Measurements from ENCODE around the gene TMEM145.

The TMEM145 gene

DNA sequence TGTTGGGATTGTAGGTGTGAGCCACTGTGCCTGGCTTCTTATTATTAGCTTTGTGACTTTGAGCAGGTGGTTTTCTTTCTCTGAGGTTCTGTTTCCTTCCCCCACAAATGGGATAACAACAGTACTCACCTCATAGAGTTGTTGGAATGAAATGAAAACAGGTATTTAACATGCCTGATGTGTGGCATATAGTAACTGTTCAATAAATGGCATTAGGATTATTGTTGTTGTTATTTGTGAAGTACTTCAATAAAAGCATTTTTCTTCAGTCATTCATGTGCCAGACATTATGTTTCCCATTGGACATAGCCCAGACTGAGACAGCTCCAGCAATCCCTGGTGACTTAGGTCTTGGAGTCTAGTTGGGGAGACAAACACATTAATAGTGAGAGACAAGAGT, 13.9 kb downstream of the TMEM145 start:
- Histone ChIP-seq H3K4me3 (ENCODE audit: low read length) (peak overlapping the region; percentile 93), H3K79me2 (ENCODE audit: control insufficient read depth, low read length) (peaks cover 50% of the 10 kb centered on the region)

DNA sequence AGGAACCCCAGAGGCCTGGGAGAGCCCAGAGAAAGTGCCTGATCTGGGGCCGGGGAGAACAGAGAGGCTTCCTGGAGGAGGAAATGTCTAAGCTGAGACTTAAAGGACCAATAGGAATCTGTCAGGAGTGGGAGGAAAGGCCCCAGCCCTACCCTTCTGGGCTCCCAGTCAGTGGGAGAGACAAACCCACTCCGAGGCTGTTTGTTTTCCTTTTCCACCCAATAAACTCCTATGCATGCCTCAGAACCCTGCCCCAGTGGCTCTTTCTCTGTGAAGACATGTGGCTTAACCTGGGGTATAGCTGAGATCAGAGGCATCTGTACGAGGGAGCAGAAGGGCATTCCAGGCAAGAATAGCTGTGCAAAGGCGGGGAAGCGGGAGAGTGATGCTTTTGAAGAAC, 14.3 kb downstream of the TMEM145 start:
- peaks cover 4% of the 10 kb centered on the region for H3K36me3 ChIP-seq (ENCODE audit: control insufficient read depth, low read length)
- H3K27me3 ChIP-seq (ENCODE audit: control insufficient read depth, low read length): no peaks in the 10 kb centered on the region
- H3K4me1 ChIP-seq (ENCODE audit: control insufficient read depth, low read length): peaks cover 27% of the 10 kb centered on the region
- no peak overlapping the region for H3K27ac ChIP-seq (ENCODE audit: low read depth, low read length)
- peaks cover under 1% of the 10 kb centered on the region; the same call in 1 of the 2 replicates for H3F3A ChIP-seq (ENCODE audit: control insufficient read depth, insufficient read depth)
- TF ChIP-seq, protein P1, sequence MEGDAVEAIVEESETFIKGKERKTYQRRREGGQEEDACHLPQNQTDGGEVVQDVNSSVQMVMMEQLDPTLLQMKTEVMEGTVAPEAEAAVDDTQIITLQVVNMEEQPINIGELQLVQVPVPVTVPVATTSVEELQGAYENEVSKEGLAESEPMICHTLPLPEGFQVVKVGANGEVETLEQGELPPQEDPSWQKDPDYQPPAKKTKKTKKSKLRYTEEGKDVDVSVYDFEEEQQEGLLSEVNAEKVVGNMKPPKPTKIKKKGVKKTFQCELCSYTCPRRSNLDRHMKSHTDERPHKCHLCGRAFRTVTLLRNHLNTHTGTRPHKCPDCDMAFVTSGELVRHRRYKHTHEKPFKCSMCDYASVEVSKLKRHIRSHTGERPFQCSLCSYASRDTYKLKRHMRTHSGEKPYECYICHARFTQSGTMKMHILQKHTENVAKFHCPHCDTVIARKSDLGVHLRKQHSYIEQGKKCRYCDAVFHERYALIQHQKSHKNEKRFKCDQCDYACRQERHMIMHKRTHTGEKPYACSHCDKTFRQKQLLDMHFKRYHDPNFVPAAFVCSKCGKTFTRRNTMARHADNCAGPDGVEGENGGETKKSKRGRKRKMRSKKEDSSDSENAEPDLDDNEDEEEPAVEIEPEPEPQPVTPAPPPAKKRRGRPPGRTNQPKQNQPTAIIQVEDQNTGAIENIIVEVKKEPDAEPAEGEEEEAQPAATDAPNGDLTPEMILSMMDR (IDR thresholded peaks at IDR 0.05; ENCODE audit: low read depth, low read length, poor library complexity, severe bottlenecking): no peak
- TF ChIP-seq EZH2phosphoT487 (IDR thresholded peaks at IDR 0.05; ENCODE audit: borderline replicate concordance, low read length): no peak
- no peak overlapping the region for H3K4me3 ChIP-seq (ENCODE audit: low read length)
- peak overlapping the region; percentile 79 for H3K4me2 ChIP-seq (ENCODE audit: low read length)
- H4K20me1 ChIP-seq (ENCODE audit: control insufficient read depth, insufficient read depth, low read depth, low read length): 0 out of 2 replicates have a peak, but pooled peaks cover 4% of the 10 kb centered on the region
- peaks cover 50% of the 10 kb centered on the region for H3K79me2 ChIP-seq (ENCODE audit: control insufficient read depth, low read length)
- no peaks in the 10 kb centered on the region for H3K9me3 ChIP-seq (ENCODE audit: control insufficient read depth, insufficient read depth, low read length)
- H3K9me2 ChIP-seq (replicated peaks; ENCODE audit: control insufficient read depth, low read length): no peaks in the 10 kb centered on the region

More for the DNA sequence above, 13.9 kb downstream of the TMEM145 start:
- H4K20me1 ChIP-seq (ENCODE audit: control insufficient read depth, insufficient read depth, low read depth, low read length): 0 out of 2 replicates have a peak, but pooled peaks cover 4% of the 10 kb centered on the region
- H3K36me3 ChIP-seq (ENCODE audit: control insufficient read depth, low read length): peaks cover 4% of the 10 kb centered on the region
- no peak for TF ChIP-seq EZH2phosphoT487 (IDR thresholded peaks at IDR 0.05; ENCODE audit: borderline replicate concordance, low read length)
- TF ChIP-seq, protein P1 (IDR thresholded peaks at IDR 0.05; ENCODE audit: low read depth, low read length, poor library complexity, severe bottlenecking): no peak
- H3K9me2 ChIP-seq (replicated peaks; ENCODE audit: control insufficient read depth, low read length): no peaks in the 10 kb centered on the region
- H3K4me1 ChIP-seq (ENCODE audit: control insufficient read depth, low read length): peaks cover 27% of the 10 kb centered on the region
- peaks cover 3% of the 10 kb centered on the region; the same call in 1 of the 2 replicates for H3F3A ChIP-seq (ENCODE audit: control insufficient read depth, insufficient read depth)
- no peaks in the 10 kb centered on the region for H3K9me3 ChIP-seq (ENCODE audit: control insufficient read depth, insufficient read depth, low read length)
- H3K27me3 ChIP-seq (ENCODE audit: control insufficient read depth, low read length): no peaks in the 10 kb centered on the region
- H3K4me2 ChIP-seq (ENCODE audit: low read length): peak overlapping the region; percentile 79
- no peak overlapping the region for H3K27ac ChIP-seq (ENCODE audit: low read depth, low read length)

DNA sequence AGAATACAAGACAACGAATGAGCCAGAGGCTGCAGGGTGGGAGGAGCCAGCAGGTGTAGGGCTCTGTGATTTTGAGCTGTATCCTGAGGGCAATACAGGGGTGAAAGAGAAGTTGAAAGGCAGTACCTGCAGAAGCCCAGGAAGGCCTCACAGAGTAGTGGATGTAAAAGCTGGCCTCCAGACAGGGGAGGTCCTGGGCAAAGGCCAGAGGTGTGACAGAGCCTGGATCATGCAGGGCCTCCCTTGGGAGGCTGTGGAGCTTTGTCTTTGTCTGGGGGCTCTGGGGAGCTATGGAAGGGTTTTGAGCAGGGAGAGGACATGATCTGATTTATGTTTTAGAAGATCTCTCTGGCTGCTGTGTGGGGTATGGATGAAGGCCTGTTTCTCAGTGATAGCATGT, 15.0 kb downstream of the TMEM145 start:
- Histone ChIP-seq H3F3A (ENCODE audit: control insufficient read depth, insufficient read depth) (no peaks in the 10 kb centered on the region), H3K27me3 (ENCODE audit: control insufficient read depth, low read length) (no peaks in the 10 kb centered on the region), H3K79me2 (ENCODE audit: control insufficient read depth, low read length) (peaks cover 53% of the 10 kb centered on the region), H3K27ac (ENCODE audit: low read depth, low read length) (no peak overlapping the region), H3K4me2 (ENCODE audit: low read length) (no peak overlapping the region), H3K9me2 (replicated peaks; ENCODE audit: control insufficient read depth, low read length) (no peaks in the 10 kb centered on the region), H4K20me1 (ENCODE audit: control insufficient read depth, insufficient read depth, low read depth, low read length) (0 out of 2 replicates have a peak, but pooled peaks cover 4% of the 10 kb centered on the region), H3K36me3 (ENCODE audit: control insufficient read depth, low read length) (peaks cover 4% of the 10 kb centered on the region), H3K4me3 (ENCODE audit: low read length) (no peak overlapping the region), H3K4me1 (ENCODE audit: control insufficient read depth, low read length) (peaks cover 27% of the 10 kb centered on the region), H3K9me3 (ENCODE audit: control insufficient read depth, insufficient read depth, low read length) (no peaks in the 10 kb centered on the region)
- TF ChIP-seq EZH2phosphoT487 (IDR thresholded peaks at IDR 0.05; ENCODE audit: borderline replicate concordance, low read length): no peak
- TF ChIP-seq, protein P1 (IDR thresholded peaks at IDR 0.05; ENCODE audit: low read depth, low read length, poor library complexity, severe bottlenecking): no peak
